SK-N-MC (cell line): ENCODE results near the gene ATXN7L1.

Experiments used
- EZH2 ChIP-seq: fragments of 200-600 bp; sonication (generic); IDR thresholded peaks from one replicate; pipeline ENCODE4 v1.6.1; 2017; ENCODE audit warnings: antibody characterized with exemption
- FOXP2 ChIP-seq: optimal IDR thresholded peaks from 2 replicates; pipeline ENCODE3; 2011; ENCODE audit warnings: mild to moderate bottlenecking, moderate library complexity; ENCODE audit not compliant: insufficient read depth; ENCODE audit errors: extremely low read length, control extremely low read depth
- POLR2AphosphoS5 ChIP-seq: IDR thresholded peaks from 2 replicates; pipeline ENCODE4 v1.6.1; 2012; ENCODE audit warnings: mild to moderate bottlenecking, low read depth, low read length, borderline replicate concordance

DNA sequence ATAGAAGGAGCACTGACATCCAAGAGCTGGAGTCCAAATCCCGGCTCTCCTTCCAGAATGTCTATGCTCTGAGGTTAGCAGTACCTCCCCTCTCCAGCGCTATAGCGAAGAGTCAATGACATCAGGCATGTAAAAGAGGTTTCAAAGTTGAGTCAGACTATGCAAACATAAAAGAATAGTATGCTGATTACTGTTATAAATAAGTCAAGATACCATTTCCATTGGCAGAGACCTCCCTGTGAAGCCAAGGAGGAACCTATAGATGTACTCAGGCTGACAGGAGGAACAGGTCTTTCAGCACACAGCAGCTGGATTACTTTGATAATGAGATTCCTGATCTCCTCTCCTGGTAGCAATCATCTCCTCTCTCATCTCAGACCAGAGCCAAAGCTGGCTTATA is 191.2 kb downstream of the ATXN7L1 start:
- no peak for TF ChIP-seq POLR2AphosphoS5
- no peak for TF ChIP-seq EZH2
- no peak for TF ChIP-seq FOXP2
